ENCODE results near the gene C4orf17.
"Not testable (repeated sequence)": the region's sequence is repeated elsewhere in the genome, so short reads cannot be mapped to it uniquely, and the experiment has no call there.

C4orf17 gene

GRCh38 chr4:99471349-99471748 lies 39.5 kb upstream of the C4orf17 start:
- CTCF ChIA-PET: interaction anchor here (1.0 to 1.7 kb wide), 4 partner anchors 8 to 337 kb away, joined by 3 to 7 read pairs (median 4); no protein-coding TSS in a partner anchor
- POLR2A ChIA-PET: no interaction called here
- no peak for DNase-seq (ENCODE audit: extremely low spot score)

GRCh38 chr4:99471896-99472295 lies 38.9 kb upstream of the C4orf17 start:
- TF ChIP-seq CTCF (IDR thresholded peaks at IDR 0.05; ENCODE audit: control extremely low read depth, extremely low read depth, low read depth, missing control alignments): no peak
- CTCF ChIA-PET: interaction anchor here (1.1 to 1.7 kb wide), 3 partner anchors 8 to 9 kb away, joined by 4 to 7 read pairs (median 5); no protein-coding TSS in a partner anchor
- POLR2A ChIA-PET: no interaction called here

More at GRCh38 chr4:99471349-99471748, 39.5 kb upstream of the C4orf17 start:
- no peak for TF ChIP-seq CTCF (IDR thresholded peaks at IDR 0.05; ENCODE audit: control extremely low read depth, extremely low read depth, low read depth, missing control alignments)

GRCh38 chr4:99473131-99473530 lies 37.7 kb upstream of the C4orf17 start:
- no peak for DNase-seq (ENCODE audit: extremely low spot score)
- ChIA-PET POLR2A (no interaction called here), CTCF (interaction anchor here (1.2 to 1.6 kb wide), 4 partner anchors 9 to 20 kb away, joined by 3 to 7 read pairs (median 4); no protein-coding TSS in a partner anchor)
- no peak for TF ChIP-seq CTCF (IDR thresholded peaks at IDR 0.05; ENCODE audit: control extremely low read depth, extremely low read depth, low read depth, missing control alignments)

More at GRCh38 chr4:99471896-99472295, 38.9 kb upstream of the C4orf17 start:
- DNase-seq (ENCODE audit: extremely low spot score): no peak

GRCh38 chr4:99483636-99484035 lies 27.2 kb upstream of the C4orf17 start:
- TF ChIP-seq CTCF (IDR thresholded peaks at IDR 0.05; ENCODE audit: control extremely low read depth, extremely low read depth, low read depth, missing control alignments): no peak
- CTCF ChIA-PET: no interaction called here
- no peak for DNase-seq (ENCODE audit: extremely low spot score)
- POLR2A ChIA-PET: no interaction called here

GRCh38 chr4:99485212-99485611 lies 25.6 kb upstream of the C4orf17 start:
- ChIA-PET POLR2A (no interaction called here), CTCF (no interaction called here)
- no peak for DNase-seq (ENCODE audit: extremely low spot score)
- TF ChIP-seq CTCF (IDR thresholded peaks at IDR 0.05; ENCODE audit: control extremely low read depth, extremely low read depth, low read depth, missing control alignments): no peak

DNA sequence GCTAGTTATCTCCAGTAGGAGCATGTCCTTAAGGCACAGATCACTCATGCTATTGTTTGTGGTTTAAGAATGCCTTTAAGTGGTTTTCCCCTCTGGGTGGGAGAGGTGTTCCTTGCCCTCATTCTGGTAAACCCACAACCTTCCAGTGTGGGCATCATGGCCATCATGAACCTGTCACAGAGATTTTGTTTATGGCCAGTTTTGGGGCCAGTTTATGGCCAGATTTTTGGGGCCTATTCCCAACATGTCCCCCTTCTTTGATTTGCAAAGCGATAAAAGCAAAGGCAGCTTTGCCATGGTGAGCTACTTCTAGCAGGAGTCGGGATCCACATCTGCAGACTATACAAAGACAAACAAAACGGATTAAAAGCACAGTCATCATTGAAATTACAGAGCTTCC lies 24.2 kb upstream of the C4orf17 start:
- CTCF ChIA-PET; POLR2A ChIA-PET; DNase-seq (ENCODE audit: extremely low spot score): not testable (repeated sequence)

GRCh38 chr4:99490286-99490685 lies 20.5 kb upstream of the C4orf17 start:
- no peak for DNase-seq (ENCODE audit: extremely low spot score)
- ChIA-PET POLR2A (no interaction called here), CTCF (interaction anchor here (1.3 kb wide), 1 partner anchor 21 kb away, joined by 4 read pairs; the partner anchor contains the start of gene C4orf17)
- no peak for TF ChIP-seq CTCF (IDR thresholded peaks at IDR 0.05; ENCODE audit: control extremely low read depth, extremely low read depth, low read depth, missing control alignments)
